B cell (primary cell): Measurements from ENCODE around the gene IGSF9B. TPM values are rescaled to one million over a fixed set of nuclear protein-coding genes. Genes with fewer than 3 reads are reported as not detected.

ENCODE experiments used
- ATAC-seq: fragments of 200-7000 bp; cut with Tn5 transposase; one replicate; pipeline ENCODE4 v1.10.0; 2021; ENCODE audit warnings: low read depth, mild to moderate bottlenecking, moderate number of reproducible peaks, moderate library complexity
- CTCF ChIA-PET: fragments of 350-600 bp; sonication (Branson Sonifier 250); formaldehyde crosslinking; loops from one replicate; lab custom pipeline; 2021; ENCODE audit warnings: antibody characterized with exemption, inconsistent platforms; lab: Charles Lee
- POLR2A ChIA-PET: fragments of 350-600 bp; sonication (Branson Sonifier 250); formaldehyde crosslinking; loops from one replicate; lab custom pipeline; 2021; ENCODE audit warnings: antibody characterized with exemption; lab: Charles Lee
- DNase-seq: peaks from one replicate; pipeline ENCODE4 v3.0.0; 2013
- H2AFZ ChIP-seq: 2 replicates; pipeline ENCODE4 v1.6.1; 2012; ENCODE audit warnings: mild to moderate bottlenecking, low read depth, low read length; ENCODE audit not compliant: insufficient read depth, poor library complexity, severe bottlenecking
- H3K27ac ChIP-seq, 2 donors: 1 replicate in 1 of 2; 2 replicates in 1 of 2; pipeline ENCODE4 v1.5.1; 2012 to 2013; ENCODE audit warnings: low read length in 2 of 2, mild to moderate bottlenecking in 2 of 2, moderate library complexity in 1 of 2
- H3K27me3 ChIP-seq, 4 experiments: fragments of 200-600 bp in 1 of 4; sonication (generic) in 1 of 4; replicated peaks in 1 of 4; 1 replicate in 2 of 4; 2 replicates in 2 of 4; pipeline versions ENCODE4 v1.6.1 to v1.7.0; 2013 to 2016; ENCODE audit warnings: low read length in 3 of 4, mild to moderate bottlenecking in 2 of 4, mixed read lengths in 1 of 4, moderate library complexity in 1 of 4; ENCODE audit not compliant: insufficient read depth in 4 of 4, control insufficient read depth in 3 of 4; ENCODE audit errors: control extremely low read depth in 1 of 4
- H3K36me3 ChIP-seq, 2 experiments: replicated peaks in 1 of 2; 1 replicate in 1 of 2; 2 replicates in 1 of 2; pipeline versions ENCODE4 v1.6.1 to v1.7.1; 2013; ENCODE audit warnings: low read length in 1 of 2; ENCODE audit not compliant: insufficient read depth in 2 of 2, control insufficient read depth in 1 of 2; ENCODE audit errors: control extremely low read depth in 1 of 2, extremely low read depth in 1 of 2
- H3K4me1 ChIP-seq, 2 donors: fragments of 200-600 bp in 1 of 2; sonication (generic) in 1 of 2; 1 replicate in 1 of 2; 2 replicates in 1 of 2; pipeline versions ENCODE4 v1.5.1 to v1.6.1; 2013 to 2017; ENCODE audit warnings: low read length in 2 of 2; ENCODE audit not compliant: control insufficient read depth in 2 of 2, insufficient read depth in 2 of 2
- H3K4me2 ChIP-seq: replicated peaks from 2 replicates; pipeline ENCODE3; 2012; ENCODE audit warnings: mild to moderate bottlenecking, low read depth, low read length; ENCODE audit not compliant: poor library complexity, severe bottlenecking
- H3K4me3 ChIP-seq, 5 experiments: fragments of 200-600 bp in 1 of 5; sonication (generic) in 1 of 5; 1 replicate in 3 of 5; 2 replicates in 2 of 5; pipeline versions ENCODE4 v1.5.1 to v1.7.0; 2011 to 2016; ENCODE audit warnings: low read length in 4 of 5, mild to moderate bottlenecking in 4 of 5, low read depth in 2 of 5, control low read depth in 1 of 5, moderate library complexity in 1 of 5; ENCODE audit not compliant: insufficient read depth in 1 of 5; ENCODE audit errors: control extremely low read depth in 1 of 5, extremely low read depth in 1 of 5
- H3K79me2 ChIP-seq: fragments of 200-600 bp; sonication (generic); one replicate; pipeline ENCODE4 v1.6.0; 2016; ENCODE audit warnings: low read length; ENCODE audit not compliant: control insufficient read depth, insufficient read depth
- H3K9ac ChIP-seq: fragments of 200-600 bp; sonication (generic); 2 replicates; pipeline ENCODE4 v1.6.1; 2017; ENCODE audit warnings: mild to moderate bottlenecking, low read length, moderate library complexity
- H3K9me3 ChIP-seq, 3 donors: one replicate each; pipeline versions ENCODE4 v1.6.1 to v1.7.1; 2013; ENCODE audit warnings: low read length in 2 of 3; ENCODE audit not compliant: control insufficient read depth in 2 of 3, insufficient read depth in 1 of 3; ENCODE audit errors: control extremely low read depth in 1 of 3
- H4K20me1 ChIP-seq: 2 replicates; pipeline ENCODE4 v1.6.0; 2012; ENCODE audit warnings: mild to moderate bottlenecking, low read length; ENCODE audit not compliant: insufficient read depth, control insufficient read depth, poor library complexity, severe bottlenecking
- H3K27ac Mint-ChIP-seq: one replicate; pipeline ENCODE4 v1.8.0; 2021; ENCODE audit warnings: mixed read lengths
- H3K27me3 Mint-ChIP-seq: one replicate; pipeline ENCODE4 v1.8.0; 2021; ENCODE audit warnings: mixed read lengths
- H3K4me1 Mint-ChIP-seq: one replicate; pipeline ENCODE4 v1.8.0; 2021; ENCODE audit warnings: mixed read lengths
- H3K4me3 Mint-ChIP-seq: one replicate; pipeline ENCODE4 v1.8.0; 2021; ENCODE audit warnings: mixed read lengths
- H3K9me3 Mint-ChIP-seq: one replicate; pipeline ENCODE4 v1.8.0; 2022; ENCODE audit warnings: mixed read lengths; ENCODE audit not compliant: insufficient read depth
- EZH2 ChIP-seq: IDR thresholded peaks from 2 replicates; pipeline ENCODE4 v1.6.1; 2012; ENCODE audit warnings: borderline replicate concordance, low read depth, mild to moderate bottlenecking, moderate library complexity, low read length; ENCODE audit not compliant: insufficient read depth, poor library complexity, severe bottlenecking
- WGBS: methylation state at CpG from one replicate; pipeline ENCODE4 v1.1.5; 2013; ENCODE audit warnings: missing lambda C conversion rate; ENCODE audit not compliant: insufficient coverage; 5-methylcytosine and 5-hydroxymethylcytosine counted together
- intact Hi-C: fragments of 100-400 bp; cut with micrococcal nuclease; formaldehyde crosslinking; loops from one replicate; pipeline ENCODE4 v1.10.0; 2022
- polyA plus RNA-seq: library from polyadenylated mRNA; depleted of rRNA; stranded (reverse); fragments of >200 nt; gene quantifications from 2 replicates; pipeline ENCODE4 v1.2.3, GENCODE V29; 2012
- total RNA-seq, 2 donors: library from RNA; stranded (reverse); fragments of 120-200 nt in 1 of 2; gene quantifications; 1 replicate in 1 of 2; 2 replicates in 1 of 2; pipeline versions ENCODE4 v1.2.3 to v1.2.4, GENCODE V29; 2013 to 2022
- TF ChIP-seq, protein P1 (sequence below): fragments of 200-600 bp; IDR thresholded peaks from one replicate; pipeline ENCODE4 v1.8.0; 2022; ENCODE audit warnings: antibody characterized with exemption, mild to moderate bottlenecking

Gene IGSF9B
- total and polyA plus RNA-seq, 2 donors (not counting 1 experiment from before 2014, with no cell fraction given), result 0.15 to 0.37 TPM

DNA sequence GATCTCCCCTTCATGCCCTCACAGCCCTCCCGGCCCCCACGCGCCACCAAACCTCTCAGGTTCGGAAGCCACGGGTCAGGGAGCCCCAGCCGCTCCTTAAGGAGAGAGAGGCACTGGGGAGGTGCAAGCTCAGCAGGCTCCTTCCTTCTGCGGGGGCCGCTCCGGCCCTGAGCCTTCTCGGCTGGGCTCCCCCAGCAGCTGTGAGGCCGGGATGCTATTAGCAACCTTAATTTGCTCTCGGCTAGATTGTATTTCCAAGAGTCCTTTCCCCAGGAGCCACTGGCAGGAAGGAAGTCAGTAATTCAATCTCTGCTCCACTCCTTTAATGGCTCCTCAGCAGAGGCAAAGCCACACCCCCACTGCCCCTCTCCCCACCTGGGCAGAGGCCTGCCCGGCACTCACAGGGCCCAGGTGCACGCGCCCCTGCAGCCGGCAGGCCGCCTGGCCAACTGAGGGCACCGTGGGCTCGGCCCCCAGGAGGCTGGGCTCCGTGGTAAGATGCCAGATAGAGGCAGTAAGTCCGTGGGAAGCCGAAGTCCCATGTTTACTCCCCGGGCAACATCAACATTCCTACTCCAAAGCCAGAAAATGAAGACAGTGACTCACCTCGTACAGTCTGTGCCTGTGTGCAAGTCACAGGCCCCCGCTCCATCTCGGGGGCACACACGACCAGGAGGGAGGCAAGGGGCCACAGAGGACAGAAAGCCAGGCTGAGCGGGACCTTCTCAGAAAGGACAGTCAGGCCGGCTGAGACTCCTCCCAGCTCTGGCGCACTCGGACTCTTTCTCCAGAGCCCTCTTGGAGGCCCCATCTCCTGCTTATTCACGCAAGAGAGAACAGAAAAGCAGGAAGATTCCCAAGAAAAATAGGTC lies 5.2 kb downstream of the IGSF9B start:
- H3K4me1 ChIP-seq, result peaks cover 7 to 11% of the 10 kb centered on the region in 2 donors
- no peaks in the 10 kb centered on the region for H3K36me3 ChIP-seq
- peaks cover 12% of the 10 kb centered on the region for H3K4me1 Mint-ChIP-seq
- H3K9ac ChIP-seq, result no peak overlapping the region
- H3K27ac ChIP-seq, result no peak overlapping the region
- ATAC-seq, result no peak
- H2AFZ ChIP-seq, result no peak overlapping the region
- H3K4me3 ChIP-seq, result no peak overlapping the region
- H4K20me1 ChIP-seq, result no peaks in the 10 kb centered on the region
- TF ChIP-seq EZH2, result no peak
- TF ChIP-seq, protein P1, sequence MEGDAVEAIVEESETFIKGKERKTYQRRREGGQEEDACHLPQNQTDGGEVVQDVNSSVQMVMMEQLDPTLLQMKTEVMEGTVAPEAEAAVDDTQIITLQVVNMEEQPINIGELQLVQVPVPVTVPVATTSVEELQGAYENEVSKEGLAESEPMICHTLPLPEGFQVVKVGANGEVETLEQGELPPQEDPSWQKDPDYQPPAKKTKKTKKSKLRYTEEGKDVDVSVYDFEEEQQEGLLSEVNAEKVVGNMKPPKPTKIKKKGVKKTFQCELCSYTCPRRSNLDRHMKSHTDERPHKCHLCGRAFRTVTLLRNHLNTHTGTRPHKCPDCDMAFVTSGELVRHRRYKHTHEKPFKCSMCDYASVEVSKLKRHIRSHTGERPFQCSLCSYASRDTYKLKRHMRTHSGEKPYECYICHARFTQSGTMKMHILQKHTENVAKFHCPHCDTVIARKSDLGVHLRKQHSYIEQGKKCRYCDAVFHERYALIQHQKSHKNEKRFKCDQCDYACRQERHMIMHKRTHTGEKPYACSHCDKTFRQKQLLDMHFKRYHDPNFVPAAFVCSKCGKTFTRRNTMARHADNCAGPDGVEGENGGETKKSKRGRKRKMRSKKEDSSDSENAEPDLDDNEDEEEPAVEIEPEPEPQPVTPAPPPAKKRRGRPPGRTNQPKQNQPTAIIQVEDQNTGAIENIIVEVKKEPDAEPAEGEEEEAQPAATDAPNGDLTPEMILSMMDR, result no peak
- H3K9me3 Mint-ChIP-seq, result no peaks in the 10 kb centered on the region
- intact Hi-C loops, result no loop called here
- no peak overlapping the region for H3K27ac Mint-ChIP-seq
- H3K4me3 Mint-ChIP-seq, result no peak overlapping the region
- H3K9me3 ChIP-seq, result no peaks in the 10 kb centered on the region
- WGBS, result 79% methylated on average over 31 of the region's 32 CpGs
- no peak overlapping the region for H3K4me2 ChIP-seq
- H3K27me3 Mint-ChIP-seq, result peaks cover 64% of the 10 kb centered on the region
- no peaks in the 10 kb centered on the region for H3K79me2 ChIP-seq
- no peak for DNase-seq
- ChIA-PET CTCF (no interaction called here), POLR2A (no interaction called here)
- H3K27me3 ChIP-seq, result peaks cover 0 to 45% (median 26%) of the 10 kb centered on the region in 4 experiments

DNA sequence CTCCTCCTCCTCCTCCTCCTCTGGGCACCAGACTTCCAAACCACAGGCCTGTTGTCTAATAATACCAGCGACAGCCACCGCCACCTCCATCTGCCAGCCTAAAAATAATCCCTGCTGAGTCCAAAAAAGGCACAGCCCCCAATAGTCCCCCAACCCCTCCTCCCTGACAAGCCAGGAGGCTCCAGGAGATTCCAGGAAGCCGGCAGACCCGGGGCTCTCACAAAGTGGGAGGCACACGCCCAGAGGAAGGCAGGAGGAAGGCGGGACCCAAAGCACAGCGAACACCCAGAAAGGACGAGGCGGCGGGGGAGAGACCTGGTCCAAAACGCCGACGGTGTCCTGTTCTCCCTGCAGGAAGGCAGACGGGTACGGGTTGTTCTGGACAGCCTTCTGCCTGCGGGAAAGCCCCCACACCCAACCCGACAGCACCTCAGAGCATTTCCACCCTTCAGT lies 5.9 kb downstream of the IGSF9B start:
- H3K9me3 ChIP-seq, result no peaks in the 10 kb centered on the region
- no peak overlapping the region for H3K4me3 ChIP-seq
- POLR2A ChIA-PET, result no interaction called here
- TF ChIP-seq, protein P1, result no peak
- TF ChIP-seq EZH2, result no peak
- no peak overlapping the region for H3K27ac ChIP-seq
- H3K36me3 ChIP-seq, result no peaks in the 10 kb centered on the region
- CTCF ChIA-PET, result no interaction called here
- H3K27me3 Mint-ChIP-seq, result peaks cover 64% of the 10 kb centered on the region
- H3K27me3 ChIP-seq, result peaks cover 0 to 51% (median 26%) of the 10 kb centered on the region in 4 experiments
- H2AFZ ChIP-seq, result no peak overlapping the region
- DNase-seq, result no peak
- intact Hi-C loops, result no loop called here
- 68% methylated on average over 16 of the region's 17 CpGs for WGBS
- no peaks in the 10 kb centered on the region for H3K79me2 ChIP-seq
- peaks cover 7 to 11% of the 10 kb centered on the region in 2 donors for H3K4me1 ChIP-seq
- peaks cover 12% of the 10 kb centered on the region for H3K4me1 Mint-ChIP-seq
- no peak overlapping the region for H3K9ac ChIP-seq
- H3K4me3 Mint-ChIP-seq, result no peak overlapping the region
- no peak overlapping the region for H3K27ac Mint-ChIP-seq
- H3K4me2 ChIP-seq, result no peak overlapping the region
- no peaks in the 10 kb centered on the region for H4K20me1 ChIP-seq
- ATAC-seq, result no peak
- H3K9me3 Mint-ChIP-seq, result no peaks in the 10 kb centered on the region
